SK-N-DZ (cell line): ENCODE measurements around the gene ULK2.
A peak's percentile ranks its signal among the peaks of the same experiment; 100 is the strongest.

Experiments
- DNase-seq: peaks from one replicate; pipeline ENCODE4 v3.0.0-alpha.2; 2015; ENCODE audit warnings: low spot score

The ULK2 gene

GRCh38 chr17:19747829-19748806 lies 119.6 kb downstream of the ULK2 start, which contains the start of gene ALDH3A1:
TSS of gene ALDH3A1 (minus strand) at chr17:19748298. CDS start at chr17:19745129, 3,169 bp downstream.
- DNase-seq = no peak

DNA sequence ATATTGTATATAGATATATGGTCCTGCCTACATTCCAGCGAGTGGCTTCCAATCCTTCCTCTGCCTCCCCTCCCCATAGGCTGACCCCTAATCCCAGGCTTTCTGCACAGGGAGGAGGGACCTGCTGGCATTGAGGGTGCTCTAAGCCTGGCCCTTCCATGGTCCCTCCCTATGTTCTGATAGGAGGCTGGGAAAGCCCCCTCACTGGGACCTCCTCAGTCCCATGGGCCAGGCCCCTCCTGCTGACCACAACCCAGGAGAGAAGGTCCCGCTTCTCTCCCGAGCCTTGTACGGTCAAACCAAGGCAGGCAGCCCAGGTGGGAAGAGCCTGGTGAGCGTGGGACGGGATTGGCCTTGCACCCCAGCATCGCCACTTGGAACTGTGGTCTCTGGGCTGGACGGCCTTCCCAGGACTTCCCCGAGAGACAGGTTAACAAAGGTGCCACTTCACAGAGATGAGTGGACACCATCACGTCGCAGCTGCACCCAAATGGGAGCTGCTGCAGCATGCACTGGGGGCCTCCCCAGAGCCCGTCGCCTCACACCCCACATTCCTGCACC lies 120.5 kb downstream of the ULK2 start:
- DNase-seq = no peak

GRCh38 chr17:19746517-19746916 lies 121.2 kb downstream of the ULK2 start:
- DNase-seq = no peak

DNA sequence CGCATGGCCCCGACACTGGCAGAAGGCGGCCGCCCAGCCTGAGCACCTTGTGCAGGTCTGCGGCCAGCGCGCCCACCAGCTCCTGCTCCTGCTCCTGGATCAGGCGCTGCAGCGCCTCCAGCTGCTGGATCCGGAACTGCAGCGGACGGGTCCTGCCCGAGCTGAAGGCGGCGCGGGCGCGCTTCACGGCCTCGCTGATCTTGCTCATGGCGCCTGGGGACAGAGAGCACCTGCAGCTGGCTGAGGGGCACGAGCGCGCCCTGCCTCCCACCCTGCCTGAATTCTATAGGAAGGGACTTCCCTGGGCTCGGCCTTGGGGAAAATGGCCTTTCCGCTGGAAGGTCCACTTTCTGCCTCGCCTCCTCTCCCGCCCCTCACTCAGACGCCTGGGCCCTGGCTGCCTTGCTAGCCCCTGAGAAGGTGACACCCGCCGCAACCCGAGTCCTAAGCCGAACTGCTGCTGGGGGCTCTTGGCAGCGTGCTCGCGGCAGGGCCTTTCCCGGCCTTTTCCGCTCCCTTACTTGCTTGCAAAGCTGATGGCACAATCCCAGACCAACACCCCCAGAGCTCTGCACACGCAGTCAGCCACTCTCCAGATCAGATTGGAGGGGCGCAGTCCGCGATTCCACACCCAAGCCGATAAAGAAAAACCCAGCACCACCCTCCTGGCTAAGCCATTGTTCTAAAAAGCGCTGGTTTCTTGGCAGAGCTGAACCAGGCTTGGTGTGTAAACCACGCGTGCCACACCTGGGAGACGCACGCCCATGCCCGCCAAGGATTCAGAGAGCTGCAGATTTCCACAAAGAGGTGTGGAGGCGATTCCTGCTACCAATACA lies 122.6 kb downstream of the ULK2 start:
- DNase-seq = peak; percentile 85

DNA sequence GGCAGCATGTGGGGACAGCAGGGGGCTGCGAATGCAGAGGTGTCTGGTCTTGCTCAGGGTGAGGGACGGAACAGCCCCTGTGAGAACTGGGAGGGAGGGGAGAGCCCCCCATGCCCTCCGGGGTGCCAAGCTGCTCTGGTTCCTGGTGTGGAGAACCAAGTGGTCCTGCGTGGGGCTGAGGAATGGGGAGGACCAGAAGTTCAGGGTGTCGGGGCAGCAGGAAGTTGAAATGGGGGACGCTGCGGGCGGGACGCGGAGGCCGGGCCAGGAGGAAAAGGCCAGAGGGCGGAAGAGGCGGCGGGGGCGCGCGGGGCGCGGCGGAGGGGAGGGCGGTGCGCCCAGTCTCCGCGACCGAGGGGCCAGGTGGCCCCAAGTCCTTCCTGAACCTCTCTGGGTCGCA lies 123.2 kb downstream of the ULK2 start:
- no peak for DNase-seq

- DNase-seq = no peak
Observed at GRCh38 chr17:19743101-19744100, 124.3 kb downstream of the ULK2 start.

DNA sequence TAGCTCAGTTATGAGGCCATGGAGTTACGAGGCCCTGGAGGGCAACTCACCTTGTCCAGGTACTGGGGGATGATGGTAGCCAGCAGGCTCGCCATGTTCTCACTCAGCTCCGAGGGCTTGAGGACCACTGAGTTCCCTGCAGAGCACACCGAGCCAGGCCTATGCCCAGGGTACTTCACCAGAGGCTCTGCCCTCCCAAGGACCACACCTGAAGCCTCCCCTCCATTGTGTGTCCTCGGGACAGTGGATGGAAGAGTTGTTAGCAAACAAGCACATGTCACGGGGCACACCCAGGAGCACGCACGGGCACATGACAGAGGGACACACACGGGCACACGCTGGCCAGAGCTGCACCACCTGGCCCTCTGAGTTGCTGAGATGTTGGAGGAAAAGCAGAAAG lies 125.2 kb downstream of the ULK2 start:
- no peak for DNase-seq

DNA sequence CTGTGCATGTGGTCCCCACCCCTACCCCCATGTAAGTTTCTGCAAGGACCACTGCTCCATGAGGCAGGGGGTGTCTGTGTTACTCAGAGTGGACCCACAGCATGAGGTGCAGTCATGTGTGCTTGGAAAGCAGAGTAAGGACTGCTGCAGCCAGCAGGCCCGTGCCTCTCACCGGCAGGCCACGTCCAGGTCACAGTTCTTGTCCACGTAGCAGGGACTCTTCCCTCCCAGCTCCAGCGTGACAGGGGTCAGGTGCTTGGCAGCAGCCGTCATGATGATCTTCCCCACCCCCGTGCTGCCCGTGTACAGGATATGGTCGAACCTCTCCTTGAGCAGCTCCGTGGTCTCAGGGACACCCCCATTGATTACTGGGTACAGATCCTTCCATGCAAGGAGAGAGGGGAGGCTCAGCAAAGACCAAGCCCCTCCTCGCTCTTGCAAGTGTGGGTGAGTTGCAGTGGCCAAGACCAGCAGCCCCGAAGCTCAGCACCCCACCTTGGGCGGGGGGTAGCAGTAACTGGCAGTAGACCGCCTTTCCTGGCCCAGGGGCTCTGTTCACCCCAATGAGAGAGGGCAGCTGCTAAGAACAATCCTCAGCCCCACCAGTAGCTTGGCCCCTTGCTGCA lies 125.8 kb downstream of the ULK2 start:
- no peak for DNase-seq

GRCh38 chr17:19740933-19741332 lies 126.8 kb downstream of the ULK2 start:
- no peak for DNase-seq

DNA sequence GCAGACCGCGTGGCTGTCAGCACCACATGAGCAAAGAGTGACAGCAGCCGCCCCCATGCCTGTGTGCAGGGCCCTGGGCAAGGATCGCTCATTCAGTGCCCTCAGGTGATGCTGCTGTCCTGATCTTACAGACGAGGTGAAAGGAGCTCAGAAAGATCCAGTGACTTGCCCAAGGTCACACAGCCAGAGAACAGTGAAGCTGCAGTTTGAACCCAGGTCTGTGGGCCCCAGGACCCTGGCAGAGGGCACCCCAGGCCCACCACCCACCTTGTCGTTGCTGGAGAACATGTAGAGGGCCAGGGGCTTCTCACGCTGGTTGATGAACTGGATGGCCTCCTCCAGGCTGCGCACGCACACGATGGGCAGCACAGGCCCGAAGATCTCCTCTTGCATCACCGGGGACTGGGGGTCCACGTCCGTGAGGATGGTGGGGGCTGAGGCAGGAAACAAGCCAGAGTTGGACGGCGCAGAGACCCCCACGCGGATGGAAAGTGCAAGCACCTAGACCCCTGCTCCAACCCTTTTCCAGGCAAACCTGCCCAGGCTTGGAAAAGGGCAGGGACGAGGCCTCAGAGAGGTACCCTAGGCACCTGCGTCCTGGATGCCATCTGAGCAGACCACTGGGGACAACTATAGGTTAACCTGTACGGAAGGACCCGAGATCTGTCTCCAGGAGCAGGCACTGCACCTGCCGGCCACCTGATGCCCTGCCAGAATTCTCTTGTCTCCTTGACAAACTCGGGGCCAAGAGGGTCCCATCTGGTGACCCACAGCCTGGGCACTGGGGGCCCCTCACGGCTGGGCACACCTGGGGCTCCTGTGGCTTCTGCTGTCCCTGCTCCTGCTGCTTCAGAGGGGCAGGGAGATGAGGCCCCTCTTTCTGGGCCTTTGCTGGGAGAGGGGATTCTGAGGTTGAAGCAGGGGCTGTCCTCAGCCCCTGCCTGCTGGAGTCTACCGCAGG lies 128.2 kb downstream of the ULK2 start:
- no peak for DNase-seq

GRCh38 chr17:19738757-19739156 lies 129.0 kb downstream of the ULK2 start:
- no peak for DNase-seq

- no peak for DNase-seq
Observed at GRCh38 chr17:19738073-19738449, 129.7 kb downstream of the ULK2 start.

DNA sequence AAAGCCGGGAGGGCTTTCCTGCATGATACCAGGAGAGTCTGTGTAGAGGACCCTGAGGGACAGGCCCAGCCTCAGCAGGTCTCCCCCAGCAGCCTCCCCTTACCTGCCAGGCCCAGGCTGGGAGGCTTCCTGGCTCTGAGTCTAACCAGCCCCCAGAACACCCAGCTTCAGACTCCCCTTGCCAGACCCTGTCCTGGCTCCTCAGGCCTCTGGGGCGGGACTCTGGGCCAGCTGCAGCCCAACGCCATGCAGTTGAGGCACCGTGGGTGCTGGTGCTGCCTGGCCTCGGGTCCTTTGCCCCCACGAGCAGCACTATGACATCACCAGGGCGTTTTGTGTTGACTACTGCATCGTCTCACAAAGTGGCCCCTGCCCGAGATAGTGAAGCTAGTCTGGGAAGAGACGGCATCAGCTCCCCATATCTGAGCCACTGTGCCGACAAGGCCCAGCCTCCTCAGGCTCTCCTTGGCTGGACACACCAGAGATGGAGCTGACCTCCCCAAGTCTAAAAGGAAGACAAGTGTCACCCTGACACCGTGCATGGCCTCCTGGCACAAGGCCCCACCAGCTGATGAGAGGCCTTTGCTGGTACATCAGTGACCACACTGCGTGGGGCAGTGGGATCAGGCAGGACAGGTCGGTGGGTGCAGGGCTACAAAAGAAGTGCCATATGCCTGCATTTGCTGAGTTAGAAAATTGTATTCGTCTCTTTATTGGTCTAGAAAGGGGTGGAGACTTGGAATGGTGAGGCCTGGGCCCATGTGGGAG lies 130.2 kb downstream of the ULK2 start:
- DNase-seq = no peak

DNA sequence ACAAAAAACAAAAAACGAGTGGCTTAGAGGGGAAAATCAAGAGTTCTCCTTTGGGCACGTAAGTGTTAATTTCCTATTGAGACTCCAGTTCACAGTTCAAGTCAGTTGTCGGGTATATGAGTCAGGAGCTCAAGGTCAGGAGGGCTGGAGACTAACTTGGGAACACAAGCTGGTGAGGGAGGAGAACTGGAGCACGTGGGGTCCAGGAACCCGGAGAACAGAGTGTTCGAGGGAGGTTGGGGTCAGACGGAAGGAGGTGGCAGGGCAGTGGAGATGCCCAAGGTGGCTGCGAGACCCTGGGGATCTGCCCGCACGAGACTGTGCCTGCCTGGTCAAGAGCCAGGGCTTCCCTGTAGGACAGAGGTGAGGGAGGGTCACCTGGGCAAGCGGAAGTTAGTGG lies 131.7 kb downstream of the ULK2 start:
- no peak for DNase-seq

- no peak for DNase-seq
Observed at GRCh38 chr17:19733953-19734526, 133.7 kb downstream of the ULK2 start.

- DNase-seq = no peak
Observed at GRCh38 chr17:19731626-19732025, 136.1 kb downstream of the ULK2 start.

DNA sequence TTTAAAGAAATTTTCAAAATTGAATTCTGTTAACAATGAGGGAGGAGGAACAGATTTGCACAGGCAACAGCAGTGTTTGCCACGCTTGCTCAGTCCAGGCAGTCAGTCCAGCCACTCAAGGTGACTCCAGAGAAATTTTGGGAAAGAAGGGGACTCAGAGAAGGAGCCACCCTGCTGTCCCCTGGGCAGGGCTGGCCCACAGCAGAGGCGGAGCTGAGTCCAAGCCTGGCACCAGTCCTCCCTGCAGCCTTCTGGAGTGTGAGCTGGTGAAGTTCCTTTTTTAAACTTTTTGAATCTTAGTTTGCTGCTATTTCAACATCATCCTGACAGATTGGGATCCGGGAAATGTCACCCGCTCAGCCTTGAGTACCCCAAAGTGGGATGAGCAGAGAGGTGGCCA lies 136.9 kb downstream of the ULK2 start:
- DNase-seq = no peak

DNA sequence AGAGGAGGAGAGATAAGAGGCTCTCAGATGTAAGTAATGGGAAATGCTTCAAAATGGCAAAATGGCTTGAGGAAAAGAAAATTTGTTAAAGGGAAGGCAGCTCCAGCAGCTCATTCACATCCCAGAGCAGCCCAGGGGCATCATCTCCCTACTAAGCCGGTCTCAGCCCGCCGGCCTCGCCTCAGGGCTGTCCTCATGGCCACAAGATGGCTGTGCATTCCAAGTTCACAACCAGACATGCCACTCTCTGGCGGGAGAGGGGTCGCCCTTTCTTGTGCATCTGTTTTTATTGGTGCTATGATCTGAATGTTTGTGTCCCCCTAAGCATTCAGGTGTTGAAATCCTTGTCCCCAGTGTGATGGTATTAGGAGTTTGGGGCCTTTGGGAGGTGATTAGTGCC lies 137.8 kb downstream of the ULK2 start:
- DNase-seq = no peak
